ENCODE measurements around the gene BANF2.

BANF2 gene

DNA sequence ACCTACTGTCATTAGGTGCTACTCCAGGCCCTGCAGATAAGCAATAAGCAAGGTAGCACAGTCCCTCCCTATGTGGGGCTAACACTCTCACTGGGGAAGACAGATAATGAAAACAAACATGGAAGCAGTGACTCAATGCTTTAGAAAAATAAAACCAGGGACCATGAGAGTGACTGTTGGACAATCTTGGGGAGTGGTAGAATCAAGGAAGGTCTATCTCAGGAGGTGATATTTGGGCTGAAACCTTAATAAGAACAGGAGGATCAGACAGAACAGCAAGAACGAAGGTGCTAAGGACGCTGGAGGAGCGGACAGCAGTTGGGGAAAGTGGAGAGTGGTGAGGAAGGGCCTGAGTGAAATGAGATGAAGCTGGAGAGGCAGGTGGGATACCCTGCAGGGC lies 58.2 kb downstream of the BANF2 start:
- in situ Hi-C loops (cut with HindIII; ENCODE audit: low sequenced_read_pairs): no loop called here
- no peak overlapping the region for H3K4me3 ChIP-seq (ENCODE audit: low read depth, low read length)
- TF ChIP-seq, protein P1, sequence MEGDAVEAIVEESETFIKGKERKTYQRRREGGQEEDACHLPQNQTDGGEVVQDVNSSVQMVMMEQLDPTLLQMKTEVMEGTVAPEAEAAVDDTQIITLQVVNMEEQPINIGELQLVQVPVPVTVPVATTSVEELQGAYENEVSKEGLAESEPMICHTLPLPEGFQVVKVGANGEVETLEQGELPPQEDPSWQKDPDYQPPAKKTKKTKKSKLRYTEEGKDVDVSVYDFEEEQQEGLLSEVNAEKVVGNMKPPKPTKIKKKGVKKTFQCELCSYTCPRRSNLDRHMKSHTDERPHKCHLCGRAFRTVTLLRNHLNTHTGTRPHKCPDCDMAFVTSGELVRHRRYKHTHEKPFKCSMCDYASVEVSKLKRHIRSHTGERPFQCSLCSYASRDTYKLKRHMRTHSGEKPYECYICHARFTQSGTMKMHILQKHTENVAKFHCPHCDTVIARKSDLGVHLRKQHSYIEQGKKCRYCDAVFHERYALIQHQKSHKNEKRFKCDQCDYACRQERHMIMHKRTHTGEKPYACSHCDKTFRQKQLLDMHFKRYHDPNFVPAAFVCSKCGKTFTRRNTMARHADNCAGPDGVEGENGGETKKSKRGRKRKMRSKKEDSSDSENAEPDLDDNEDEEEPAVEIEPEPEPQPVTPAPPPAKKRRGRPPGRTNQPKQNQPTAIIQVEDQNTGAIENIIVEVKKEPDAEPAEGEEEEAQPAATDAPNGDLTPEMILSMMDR (IDR thresholded peaks at IDR 0.05; ENCODE audit: low read depth, low read length): no peak
- no peak for DNase-seq (ENCODE audit: low read depth, low spot score)

- DNase-seq (ENCODE audit: low read depth, low spot score): no peak
- H3K4me3 ChIP-seq (ENCODE audit: low read depth, low read length): no peak overlapping the region
- in situ Hi-C loops (cut with HindIII; ENCODE audit: low sequenced_read_pairs): no loop called here
- TF ChIP-seq, protein P1 (IDR thresholded peaks at IDR 0.05; ENCODE audit: low read depth, low read length): no peak
These were observed 58.7 kb downstream of the BANF2 start for GRCh38 chr20:17758512-17758911.

GRCh38 chr20:17759449-17759848 lies 59.7 kb downstream of the BANF2 start:
- no peak for DNase-seq (ENCODE audit: low read depth, low spot score)
- in situ Hi-C loops (cut with HindIII; ENCODE audit: low sequenced_read_pairs): no loop called here
- TF ChIP-seq, protein P1 (IDR thresholded peaks at IDR 0.05; ENCODE audit: low read depth, low read length): no peak
- H3K4me3 ChIP-seq (ENCODE audit: low read depth, low read length): no peak overlapping the region

- DNase-seq (ENCODE audit: low read depth, low spot score): no peak
- in situ Hi-C loops (cut with HindIII; ENCODE audit: low sequenced_read_pairs): no loop called here
- TF ChIP-seq, protein P1 (IDR thresholded peaks at IDR 0.05; ENCODE audit: low read depth, low read length): no peak
- no peak overlapping the region for H3K4me3 ChIP-seq (ENCODE audit: low read depth, low read length)
These were observed 61.8 kb downstream of the BANF2 start for GRCh38 chr20:17761604-17762003.

DNA sequence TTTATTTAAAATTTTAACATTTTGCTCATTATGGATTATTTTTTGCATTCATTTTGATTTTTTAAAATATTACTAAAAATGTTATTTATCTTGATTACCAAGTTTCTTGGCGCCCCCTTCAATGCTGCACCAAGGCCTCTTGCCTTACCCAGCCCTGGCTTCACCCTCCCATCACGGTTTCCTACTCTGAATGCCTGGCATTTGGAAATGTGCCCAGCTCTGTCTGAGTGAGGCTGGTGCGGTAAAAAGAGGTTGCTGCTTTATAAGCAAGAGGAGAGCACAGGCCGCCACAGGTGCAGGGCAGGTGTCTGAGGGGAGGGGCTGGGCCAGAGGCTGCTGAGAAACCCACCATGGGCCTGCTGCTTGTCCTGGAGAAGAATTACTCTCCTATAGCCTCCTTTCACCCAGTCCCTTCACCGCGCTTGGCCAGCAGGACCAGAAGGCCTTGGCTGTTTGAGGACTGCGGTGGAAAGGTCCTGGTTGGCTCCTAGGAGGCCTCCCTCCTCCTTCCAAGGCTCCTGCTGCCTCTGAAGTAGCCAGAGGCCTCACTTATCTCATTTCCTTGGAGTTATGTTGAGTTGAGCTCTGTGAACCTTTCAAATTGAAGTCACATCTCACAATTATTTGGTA lies 62.6 kb downstream of the BANF2 start:
- no peak overlapping the region for H3K4me3 ChIP-seq (ENCODE audit: low read depth, low read length)
- in situ Hi-C loops (cut with HindIII; ENCODE audit: low sequenced_read_pairs): no loop called here
- TF ChIP-seq, protein P1 (IDR thresholded peaks at IDR 0.05; ENCODE audit: low read depth, low read length): no peak
- no peak for DNase-seq (ENCODE audit: low read depth, low spot score)

DNA sequence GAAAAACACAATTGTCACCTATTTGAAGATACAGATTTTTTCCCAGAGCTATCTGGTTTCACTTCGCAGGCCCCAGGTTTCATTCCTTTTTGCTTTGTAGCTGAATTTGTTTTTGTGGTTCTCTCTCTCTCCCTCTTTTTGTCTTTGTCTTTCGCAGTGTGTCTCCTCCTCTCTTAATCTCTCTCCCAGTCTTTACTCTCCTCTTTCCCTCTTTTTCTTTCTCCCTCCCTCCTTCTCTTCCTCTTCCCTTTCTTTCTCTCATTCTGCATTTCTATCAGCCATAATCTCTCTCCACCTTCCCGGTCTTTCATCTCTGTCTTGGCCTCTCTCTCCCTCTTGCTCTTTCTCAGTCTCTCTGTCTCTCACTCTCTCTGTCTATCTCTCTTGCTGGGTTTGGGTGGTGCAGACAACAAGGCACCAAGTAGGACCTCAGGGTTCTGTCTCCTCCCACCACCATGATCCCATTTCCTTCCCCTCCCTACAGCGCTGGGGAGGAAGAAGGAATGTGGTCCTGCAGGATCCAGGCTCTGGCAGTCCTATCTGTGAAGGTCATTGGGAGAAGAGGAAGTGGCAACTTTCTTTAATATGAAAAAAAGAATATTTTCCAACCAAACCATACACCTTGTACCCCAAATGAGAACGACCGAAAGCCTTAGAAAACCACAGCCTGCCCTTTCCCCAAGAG lies 63.2 kb downstream of the BANF2 start:
- in situ Hi-C loops (cut with HindIII; ENCODE audit: low sequenced_read_pairs): no loop called here
- TF ChIP-seq, protein P1 (IDR thresholded peaks at IDR 0.05; ENCODE audit: low read depth, low read length): no peak
- no peak for DNase-seq (ENCODE audit: low read depth, low spot score)
- H3K4me3 ChIP-seq (ENCODE audit: low read depth, low read length): no peak overlapping the region
